Neural progenitor cell (in vitro differentiated cells): Measurements from ENCODE around the gene ANKRD33. TPM values are rescaled to one million over a fixed set of nuclear protein-coding genes. Genes with fewer than 3 reads are reported as not detected.

Source experiments
- DNase-seq: peaks from one replicate; pipeline ENCODE4 v3.0.0-alpha.2; 2016; ENCODE audit warnings: low spot score
- H2AFZ ChIP-seq: fragments of 200-600 bp; sonication (generic); replicated peaks from 2 replicates; pipeline ENCODE4 v1.6.1; 2016; ENCODE audit warnings: antibody characterized with exemption
- H3F3A ChIP-seq: fragments of 200-600 bp; sonication (generic); 2 replicates; pipeline ENCODE4 v1.6.1; 2016; ENCODE audit warnings: antibody characterized with exemption, low read depth
- H3K27ac ChIP-seq: fragments of 200-600 bp; sonication (generic); 2 replicates; pipeline ENCODE4 v1.5.1; 2016; ENCODE audit warnings: mild to moderate bottlenecking
- H3K27me3 ChIP-seq: fragments of 200-600 bp; sonication (generic); 2 replicates; pipeline ENCODE4 v1.6.1; 2016; ENCODE audit warnings: mild to moderate bottlenecking, moderate library complexity
- H3K36me3 ChIP-seq: fragments of 200-600 bp; sonication (generic); 2 replicates; pipeline ENCODE4 v1.5.1; 2016
- H3K4me1 ChIP-seq: fragments of 200-600 bp; sonication (generic); 2 replicates; pipeline ENCODE4 v1.6.1; 2016; ENCODE audit warnings: mixed run types
- H3K4me2 ChIP-seq: fragments of 200-600 bp; sonication (generic); 2 replicates; pipeline ENCODE4 v1.6.1; 2016
- H3K4me3 ChIP-seq: fragments of 200-600 bp; sonication (generic); 2 replicates; pipeline ENCODE4 v1.5.1; 2016
- H3K79me2 ChIP-seq: fragments of 200-600 bp; sonication (generic); 2 replicates; pipeline ENCODE4 v1.6.1; 2016; ENCODE audit warnings: low read depth
- H3K9ac ChIP-seq: fragments of 200-600 bp; sonication (generic); 2 replicates; pipeline ENCODE4 v1.6.1; 2016
- H3K9me3 ChIP-seq: fragments of 200-600 bp; sonication (generic); 2 replicates; pipeline ENCODE4 v1.5.1; 2016; ENCODE audit warnings: low read depth
- H4K20me1 ChIP-seq: fragments of 200-600 bp; sonication (generic); 2 replicates; pipeline ENCODE4 v1.6.1; 2016; ENCODE audit warnings: low read depth
- H3K27ac Mint-ChIP-seq: 3 replicates; pipeline ENCODE4 v1.8.0; 2021; ENCODE audit warnings: mixed read lengths
- H3K27me3 Mint-ChIP-seq: 2 replicates; pipeline ENCODE4 v1.8.0; 2022; ENCODE audit warnings: low read depth, mild to moderate bottlenecking, inconsistent platforms, moderate library complexity, mixed read lengths; ENCODE audit not compliant: insufficient read depth
- H3K36me3 Mint-ChIP-seq: 3 replicates; pipeline ENCODE4 v1.8.0; 2021; ENCODE audit warnings: mixed read lengths
- H3K4me1 Mint-ChIP-seq: 3 replicates; pipeline ENCODE4 v1.8.0; 2021; ENCODE audit warnings: mixed read lengths
- H3K4me3 Mint-ChIP-seq: 3 replicates; pipeline ENCODE4 v1.8.0; 2021; ENCODE audit warnings: mild to moderate bottlenecking, moderate library complexity, mixed read lengths
- H3K9me3 Mint-ChIP-seq: 3 replicates; pipeline ENCODE4 v1.8.0; 2020; ENCODE audit warnings: mixed read lengths
- EZH2 ChIP-seq: fragments of 200-600 bp; sonication (generic); IDR thresholded peaks from 2 replicates; pipeline ENCODE4 v1.6.1; 2017; ENCODE audit warnings: antibody characterized with exemption, mild to moderate bottlenecking, moderate library complexity
- EZH2phosphoT487 ChIP-seq: fragments of 200-600 bp; sonication (generic); IDR thresholded peaks from 2 replicates; pipeline ENCODE4 v1.6.1; 2017; ENCODE audit warnings: antibody characterized with exemption
- total RNA-seq: library from RNA; depleted of rRNA; stranded (reverse); fragments of >200 nt; gene quantifications from 2 replicates; pipeline ENCODE4 v1.2.3, GENCODE V29; 2015; ENCODE audit warnings: low replicate concordance
- TF ChIP-seq, protein P1 (sequence below): fragments of 200-600 bp; sonication (generic); IDR thresholded peaks from 2 replicates; pipeline ENCODE4 v1.5.1; 2017; ENCODE audit warnings: antibody characterized with exemption, mild to moderate bottlenecking

Gene ANKRD33
- total RNA-seq, 1 donor from 2014 or later = 0.39 TPM

DNA sequence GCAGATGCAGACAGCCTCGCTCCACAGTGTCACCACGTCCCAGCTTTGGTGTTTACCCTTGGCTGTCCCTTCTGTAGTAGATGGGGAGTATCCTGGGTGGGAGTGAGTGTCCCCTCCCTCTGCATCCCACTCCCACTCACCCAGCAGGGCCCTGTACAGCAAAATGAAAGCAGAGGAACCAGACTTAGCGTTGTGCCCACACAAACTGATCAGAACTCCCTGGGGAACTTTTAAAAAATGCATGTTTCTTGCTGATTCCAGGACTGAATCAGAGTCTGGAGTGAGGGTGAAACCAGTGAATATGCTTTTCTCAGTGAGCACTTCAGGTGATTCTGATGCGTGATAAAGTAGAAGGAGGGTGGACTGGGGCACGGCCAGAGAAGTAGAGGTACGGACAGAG, 22.3 kb downstream of the ANKRD33 start:
- Histone ChIP-seq H3K4me2 (no peak overlapping the region), H3K36me3 (no peaks in the 10 kb centered on the region), H3K4me3 (no peak overlapping the region), H3K9ac (no peak overlapping the region), H3K4me1 (peaks cover 9% of the 10 kb centered on the region), H3F3A (no peaks in the 10 kb centered on the region), H4K20me1 (no peaks in the 10 kb centered on the region), H3K27me3 (peaks cover 57% of the 10 kb centered on the region), H2AFZ (no peak overlapping the region), H3K9me3 (no peaks in the 10 kb centered on the region), H3K27ac (no peak overlapping the region), H3K79me2 (no peaks in the 10 kb centered on the region)
- Mint-ChIP-seq H3K9me3 (no peaks in the 10 kb centered on the region), H3K36me3 (no peaks in the 10 kb centered on the region), H3K4me1 (peaks cover 39% of the 10 kb centered on the region), H3K4me3 (no peak overlapping the region), H3K27ac (peak overlapping the region; percentile 47), H3K27me3 (peaks cover 7% of the 10 kb centered on the region)
- no peak for DNase-seq
- TF ChIP-seq EZH2 (no peak), EZH2phosphoT487 (no peak)
- TF ChIP-seq, protein P1, sequence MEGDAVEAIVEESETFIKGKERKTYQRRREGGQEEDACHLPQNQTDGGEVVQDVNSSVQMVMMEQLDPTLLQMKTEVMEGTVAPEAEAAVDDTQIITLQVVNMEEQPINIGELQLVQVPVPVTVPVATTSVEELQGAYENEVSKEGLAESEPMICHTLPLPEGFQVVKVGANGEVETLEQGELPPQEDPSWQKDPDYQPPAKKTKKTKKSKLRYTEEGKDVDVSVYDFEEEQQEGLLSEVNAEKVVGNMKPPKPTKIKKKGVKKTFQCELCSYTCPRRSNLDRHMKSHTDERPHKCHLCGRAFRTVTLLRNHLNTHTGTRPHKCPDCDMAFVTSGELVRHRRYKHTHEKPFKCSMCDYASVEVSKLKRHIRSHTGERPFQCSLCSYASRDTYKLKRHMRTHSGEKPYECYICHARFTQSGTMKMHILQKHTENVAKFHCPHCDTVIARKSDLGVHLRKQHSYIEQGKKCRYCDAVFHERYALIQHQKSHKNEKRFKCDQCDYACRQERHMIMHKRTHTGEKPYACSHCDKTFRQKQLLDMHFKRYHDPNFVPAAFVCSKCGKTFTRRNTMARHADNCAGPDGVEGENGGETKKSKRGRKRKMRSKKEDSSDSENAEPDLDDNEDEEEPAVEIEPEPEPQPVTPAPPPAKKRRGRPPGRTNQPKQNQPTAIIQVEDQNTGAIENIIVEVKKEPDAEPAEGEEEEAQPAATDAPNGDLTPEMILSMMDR = no peak

DNA sequence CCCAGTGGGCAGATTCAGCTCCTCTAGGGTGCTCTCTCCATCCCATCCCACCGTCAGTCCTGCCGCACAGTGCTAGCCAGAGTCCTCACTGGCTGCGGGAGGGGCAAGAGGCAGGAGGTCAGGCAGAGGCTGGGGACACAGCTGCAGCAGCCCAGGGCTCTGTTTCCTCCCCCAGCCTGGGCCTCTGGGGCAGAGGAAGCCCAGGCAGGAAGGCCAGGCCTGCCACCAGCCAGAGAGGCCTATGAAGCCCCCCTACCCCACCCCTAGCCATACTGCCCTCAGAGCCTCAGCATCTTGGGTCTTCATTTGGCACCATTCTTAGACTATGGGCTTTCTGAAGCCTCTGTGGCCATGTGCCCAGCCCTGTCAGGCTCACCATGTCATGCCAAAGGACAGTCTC, 22.8 kb downstream of the ANKRD33 start:
- no peaks in the 10 kb centered on the region for H3K79me2 ChIP-seq
- Mint-ChIP-seq H3K4me3 (no peak overlapping the region), H3K27ac (peak overlapping the region; percentile 60), H3K4me1 (peaks cover 39% of the 10 kb centered on the region), H3K27me3 (peaks cover 7% of the 10 kb centered on the region), H3K36me3 (no peaks in the 10 kb centered on the region), H3K9me3 (no peaks in the 10 kb centered on the region)
- no peaks in the 10 kb centered on the region for H3F3A ChIP-seq
- H3K36me3 ChIP-seq = no peaks in the 10 kb centered on the region
- no peaks in the 10 kb centered on the region for H3K9me3 ChIP-seq
- H3K27me3 ChIP-seq = peaks cover 51% of the 10 kb centered on the region
- H2AFZ ChIP-seq = no peak overlapping the region
- no peak overlapping the region for H3K4me2 ChIP-seq
- no peak overlapping the region for H3K27ac ChIP-seq
- H3K4me1 ChIP-seq = peaks cover 9% of the 10 kb centered on the region
- DNase-seq = no peak
- no peaks in the 10 kb centered on the region for H4K20me1 ChIP-seq
- H3K4me3 ChIP-seq = no peak overlapping the region
- no peak overlapping the region for H3K9ac ChIP-seq
- TF ChIP-seq, protein P1 = no peak
- no peak for TF ChIP-seq EZH2phosphoT487
- TF ChIP-seq EZH2 = no peak

DNA sequence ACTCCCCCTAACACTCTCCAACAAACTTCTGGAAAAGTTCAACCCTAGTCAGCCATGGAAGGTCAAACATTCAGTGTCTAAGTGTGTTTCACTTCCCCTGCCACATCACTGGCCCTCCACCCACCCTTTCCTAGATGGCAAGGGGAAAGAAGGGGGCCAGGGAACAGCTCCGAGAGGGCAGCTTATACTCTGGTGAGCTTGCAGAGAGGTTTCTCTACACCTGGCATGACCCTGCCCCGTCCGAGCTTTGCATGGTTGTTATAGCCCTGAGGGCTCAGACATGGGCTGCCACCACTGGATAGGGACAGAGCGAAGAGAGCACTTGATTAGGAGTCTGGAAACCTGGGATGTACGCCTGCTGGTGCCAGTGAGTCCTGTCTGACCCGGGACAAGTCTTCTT, 23.4 kb downstream of the ANKRD33 start:
- H3K4me1 Mint-ChIP-seq = peaks cover 35% of the 10 kb centered on the region
- H3K9me3 Mint-ChIP-seq = no peaks in the 10 kb centered on the region
- no peak overlapping the region for H3K4me3 Mint-ChIP-seq
- Histone ChIP-seq H3K4me2 (no peak overlapping the region), H3K4me3 (no peak overlapping the region), H3K9ac (no peak overlapping the region), H3K36me3 (no peaks in the 10 kb centered on the region), H3F3A (no peaks in the 10 kb centered on the region), H3K27ac (no peak overlapping the region), H3K79me2 (no peaks in the 10 kb centered on the region), H3K4me1 (peaks cover 9% of the 10 kb centered on the region), H3K27me3 (peaks cover 47% of the 10 kb centered on the region), H2AFZ (no peak overlapping the region), H3K9me3 (no peaks in the 10 kb centered on the region), H4K20me1 (no peaks in the 10 kb centered on the region)
- peak overlapping the region; percentile 60 for H3K27ac Mint-ChIP-seq
- DNase-seq = no peak
- peaks cover 7% of the 10 kb centered on the region for H3K27me3 Mint-ChIP-seq
- no peaks in the 10 kb centered on the region for H3K36me3 Mint-ChIP-seq
- TF ChIP-seq EZH2 (no peak), EZH2phosphoT487 (no peak)
- TF ChIP-seq, protein P1 = no peak
